K562 (cell line): ENCODE measurements around the gene UBLCP1. TPM values are rescaled to one million over a fixed set of nuclear protein-coding genes. Genes with fewer than 3 reads are reported as not detected.
A peak's percentile ranks its signal among the peaks of the same experiment; 100 is the strongest.

ENCODE experiments used
- ATAC-seq: fragments of 200-7000 bp; cut with Tn5 transposase; 3 replicates; pipeline ENCODE4 v1.9.1; 2020; ENCODE audit warnings: moderate library complexity
- BruUV-seq: library from RNA; stranded (reverse); fragments of 400-500 nt; replicated peaks from 2 replicates; lab custom pipeline; 2021; lab: Mats Ljungman, UMichigan
- CTCF ChIA-PET: fragments of 300-600 bp; formaldehyde crosslinking; extraction: SDS; loops from one replicate; lab custom pipeline; 2021; ENCODE audit warnings: low intra/inter-chr PET ratio; lab: Yijun Ruan, JAX
- POLR2A ChIA-PET: fragments of 300-600, 350-650 bp; sonication (Branson Sonifier 250); formaldehyde crosslinking; extraction: SDS; loops from one replicate; lab custom pipeline; 2021; ENCODE audit warnings: antibody characterized with exemption, inconsistent platforms; lab: Yijun Ruan, JAX
- DNase-seq, 4 experiments: peaks; one replicate each; pipeline versions ENCODE4 v3.0.0 to v3.0.0-alpha.2; 2011 to 2018; ENCODE audit warnings: low spot score in 3 of 4, mixed read lengths in 3 of 4; ENCODE audit errors: extremely low read depth in 1 of 4
- FAIRE-seq: peaks from 2 replicates; lab custom pipeline; 2011; peaks lifted over from hg19 to GRCh38; lab: Jason Lieb, UNC
- H2AFZ ChIP-seq: 2 replicates; pipeline ENCODE4 v1.6.0; 2011; ENCODE audit warnings: low read depth, low read length, control low read depth, inconsistent platforms
- H3K27ac ChIP-seq: fragments of 200-600 bp; 3 replicates; pipeline ENCODE4 v1.8.0; 2011; ENCODE audit warnings: low read depth, mild to moderate bottlenecking, control low read depth, inconsistent platforms, low read length, moderate library complexity, mixed read lengths; ENCODE audit errors: extremely low read depth
- H3K27me3 ChIP-seq, 2 experiments: fragments of 300-600 bp in 1 of 2; 2 replicates in 1 of 2; 3 replicates in 1 of 2; pipeline versions ENCODE4 v1.6.0 to v1.8.0; 2011; ENCODE audit warnings: inconsistent platforms in 2 of 2, low read length in 2 of 2, mild to moderate bottlenecking in 1 of 2, mixed read lengths in 1 of 2, moderate library complexity in 1 of 2; ENCODE audit not compliant: control insufficient read depth in 2 of 2, insufficient read depth in 2 of 2
- H3K36me3 ChIP-seq: fragments of 300-600 bp; 3 replicates; pipeline ENCODE4 v1.8.0; 2011; ENCODE audit warnings: mild to moderate bottlenecking, low read length, inconsistent platforms; ENCODE audit not compliant: control insufficient read depth, insufficient read depth
- H3K4me1 ChIP-seq, 2 experiments: fragments of 200-600 bp in 1 of 2; replicated peaks in 1 of 2; 2 replicates in 1 of 2; 3 replicates in 1 of 2; pipeline versions ENCODE4 v1.5.1 to v1.8.0; 2011; ENCODE audit warnings: inconsistent platforms in 2 of 2, low read length in 2 of 2, mild to moderate bottlenecking in 1 of 2, mixed read lengths in 1 of 2, moderate library complexity in 1 of 2; ENCODE audit not compliant: control insufficient read depth in 2 of 2, insufficient read depth in 2 of 2
- H3K4me2 ChIP-seq: 2 replicates; pipeline ENCODE4 v1.6.1; 2011; ENCODE audit warnings: low read length, control low read depth, inconsistent platforms, mixed read lengths; ENCODE audit not compliant: insufficient read depth
- H3K4me3 ChIP-seq: fragments of 200-600 bp; sonication (generic), shearing (Covaris generic); 2 replicates; pipeline ENCODE4 v1.5.1; 2016; ENCODE audit warnings: control low read depth, inconsistent platforms
- H3K79me2 ChIP-seq: fragments of 200-600 bp; 3 replicates; pipeline ENCODE4 v1.8.0; 2011; ENCODE audit warnings: low read length, inconsistent platforms; ENCODE audit not compliant: control insufficient read depth, insufficient read depth
- H3K9ac ChIP-seq, 2 experiments: 2 replicates each; pipeline versions ENCODE4 v1.6.0 to v1.6.1; 2011; ENCODE audit warnings: low read depth in 2 of 2, low read length in 2 of 2, control low read depth in 1 of 2, inconsistent platforms in 1 of 2, mild to moderate bottlenecking in 1 of 2, mixed read lengths in 1 of 2; ENCODE audit not compliant: insufficient read depth in 1 of 2
- H3K9me1 ChIP-seq: one replicate; pipeline ENCODE4 v1.6.0; 2011; ENCODE audit warnings: inconsistent platforms, mild to moderate bottlenecking, low read length, moderate library complexity; ENCODE audit not compliant: control insufficient read depth, insufficient read depth
- H3K9me3 ChIP-seq: replicated peaks from 2 replicates; pipeline ENCODE4 v1.5.1; 2011; ENCODE audit warnings: low read depth, low read length, inconsistent platforms; ENCODE audit not compliant: control insufficient read depth, insufficient read depth
- H4K20me1 ChIP-seq: replicated peaks from 2 replicates; pipeline ENCODE4 v1.6.1; 2011; ENCODE audit warnings: low read length, inconsistent platforms, mixed read lengths; ENCODE audit not compliant: control insufficient read depth, insufficient read depth
- ATF1 ChIP-seq, 2 experiments: fragments of 450-650 bp in 1 of 2; IDR thresholded peaks; 2 replicates each; pipeline ENCODE4 v1.6.1; 2016; ENCODE audit warnings: missing compliant biosample characterization in 1 of 2, missing genetic modification characterization in 1 of 2
- CBFA2T3 ChIP-seq: fragments of 450-650 bp; IDR thresholded peaks from 2 replicates; pipeline ENCODE4 v1.6.1; 2017
- CBX8 ChIP-seq: fragments of 200-600 bp; sonication (generic); IDR thresholded peaks from 2 replicates; pipeline ENCODE4 v1.6.1; 2012; ENCODE audit warnings: borderline replicate concordance, mixed run types, low read depth, mild to moderate bottlenecking, moderate library complexity, mixed read lengths, low read length, control low read depth, inconsistent platforms; ENCODE audit not compliant: poor library complexity, severe bottlenecking; ENCODE audit errors: extremely low read depth
- CREM ChIP-seq: IDR thresholded peaks from 2 replicates; pipeline ENCODE4 v1.6.1; 2014; ENCODE audit warnings: antibody characterized with exemption, low read depth
- NCOR1 ChIP-seq: fragments of 450-650 bp; IDR thresholded peaks from 2 replicates; pipeline ENCODE4 v1.6.1; 2016; ENCODE audit warnings: mild to moderate bottlenecking, moderate library complexity
- SMAD1 ChIP-seq: fragments of 150-350 bp; IDR thresholded peaks from 2 replicates; pipeline ENCODE4 v1.6.1; 2014; ENCODE audit warnings: low read length, low read depth; ENCODE audit not compliant: partially characterized antibody
- SP2 ChIP-seq: IDR thresholded peaks from 2 replicates; pipeline ENCODE4 v1.6.1; 2011; ENCODE audit warnings: mild to moderate bottlenecking, low read depth, low read length, moderate library complexity; ENCODE audit not compliant: poor library complexity, severe bottlenecking; ENCODE audit errors: extremely low read depth
- ZNF277 ChIP-seq: fragments of 250-450 bp; sonication (Bioruptor Pico); IDR thresholded peaks from 2 replicates; pipeline ENCODE4 v1.8.0; 2022; ENCODE audit warnings: inconsistent platforms, mild to moderate bottlenecking, moderate library complexity, borderline replicate concordance
- ZNF780A ChIP-seq: fragments of 250-450 bp; sonication (Bioruptor Pico); IDR thresholded peaks from 2 replicates; pipeline ENCODE4 v1.5.0; 2021; ENCODE audit warnings: mild to moderate bottlenecking
- WGBS: fragments of 100-300 bp; shearing (Covaris generic); methylation state at CpG from one replicate; pipeline ENCODE4 v1.1.6; 2016; ENCODE audit warnings: low coverage, mixed read lengths; ENCODE audit not compliant: insufficient coverage; ENCODE audit errors: missing lambda C conversion rate; 5-methylcytosine and 5-hydroxymethylcytosine counted together
- in situ Hi-C: fragments of 300-500 bp; cut with MboI; formaldehyde crosslinking; loops from 4 replicates; pipeline ENCODE4 v1.15.0; 2018; ENCODE audit warnings: inconsistent platforms, mixed read lengths
- intact Hi-C: fragments of 100-400 bp; cut with micrococcal nuclease; formaldehyde crosslinking; loops from 2 replicates; pipeline ENCODE4 v1.14.2; 2022
- polyA plus RNA-seq, 8 experiments: library from polyadenylated mRNA; depleted of rRNA in 4 of 8; stranded (reverse) in 5 of 8; unstranded in 3 of 8; fragments of >200 nt; fragmentation: Nextera tagmentation in 2 of 8; fragmentation: Illumina TruSeq in 1 of 8; extraction: Ambion mirVana in 2 of 8; extraction: Trizol in 1 of 8; gene quantifications; 2 replicates each; pipeline versions ENCODE4 v1.2.1 to v1.2.3, GENCODE V29; 2011 to 2014; ENCODE audit warnings: inconsistent platforms in 1 of 8, missing spikeins in 1 of 8
- total RNA-seq, 7 experiments: library from RNA; depleted of rRNA in 6 of 7; stranded (reverse); fragments of >200 nt in 6 of 7; fragmentation: Illumina TruSeq in 2 of 7; extraction: Trizol in 2 of 7; gene quantifications; 2 replicates each; pipeline versions ENCODE4 v1.2.1 to v1.2.3, GENCODE V29; 2011 to 2021; ENCODE audit warnings: low replicate concordance in 1 of 7

Gene UBLCP1
- total and polyA plus RNA-seq, 9 of the 15 experiments (the other 6 are each of a cell fraction or from before 2014, with no cell fraction given) = 18.8 to 39.8 (median 30.2) TPM

- FAIRE-seq (no peak), DNase-seq (no peak), ATAC-seq (no peak)
- no peaks in the 10 kb centered on the region for H3K9me1 ChIP-seq
- no peak overlapping the region for H3K9ac ChIP-seq
- no peaks in the 10 kb centered on the region for H3K79me2 ChIP-seq
- peaks cover 0 to 4% of the 10 kb centered on the region in 2 experiments; a peak in 1 of 5 replicates for H3K4me1 ChIP-seq
- ChIA-PET CTCF (no interaction called here), POLR2A (no interaction called here)
- H3K27me3 ChIP-seq = peaks cover 22 to 33% of the 10 kb centered on the region in 2 experiments; a peak in 4 of 5 replicates
- WGBS = under 1% methylated on average over 7 of the region's 7 CpGs
- intact Hi-C loops = no loop called here
- no peak overlapping the region for H2AFZ ChIP-seq
- no peak overlapping the region for H3K4me2 ChIP-seq
- no peak overlapping the region for H3K4me3 ChIP-seq
- H4K20me1 ChIP-seq = no peaks in the 10 kb centered on the region
- H3K9me3 ChIP-seq = no peaks in the 10 kb centered on the region
- no peak overlapping the region for H3K27ac ChIP-seq
- no TSS peak for BruUV-seq
- no peak for TF ChIP-seq CREM
- TF ChIP-seq SMAD1 = no peak
- no peak for TF ChIP-seq ZNF277 (CRISPR knock-in tag)
- TF ChIP-seq CBX8 = peak; percentile 55
- no peak for TF ChIP-seq ATF1 (CRISPR knock-in tag; IDR thresholded peaks at IDR 0.05)
- TF ChIP-seq ATF1 (tag; IDR thresholded peaks at IDR 0.05) = no peak
- no peak for TF ChIP-seq NCOR1
- no peak for TF ChIP-seq ZNF780A
- TF ChIP-seq CBFA2T3 = no peak
- TF ChIP-seq SP2 = no peak
- in situ Hi-C loops = loop anchor here (25.0 kb wide), 1 partner anchor 599 kb away; no protein-coding TSS in a partner anchor
- no peaks in the 10 kb centered on the region for H3K36me3 ChIP-seq
These were observed 48.0 kb downstream of the UBLCP1 start for GRCh38 chr5:159311063-159311462.
